ENCODE measurements around the gene MMEL1. TPM values are rescaled to one million over a fixed set of nuclear protein-coding genes. Genes with fewer than 3 reads are reported as not detected.

Gene MMEL1
- total and polyA plus RNA-seq, 2 of the 13 experiments (the other 11 are each of a cell fraction or from before 2014, with no cell fraction given): 0.48 TPM; not detected in 1

DNA sequence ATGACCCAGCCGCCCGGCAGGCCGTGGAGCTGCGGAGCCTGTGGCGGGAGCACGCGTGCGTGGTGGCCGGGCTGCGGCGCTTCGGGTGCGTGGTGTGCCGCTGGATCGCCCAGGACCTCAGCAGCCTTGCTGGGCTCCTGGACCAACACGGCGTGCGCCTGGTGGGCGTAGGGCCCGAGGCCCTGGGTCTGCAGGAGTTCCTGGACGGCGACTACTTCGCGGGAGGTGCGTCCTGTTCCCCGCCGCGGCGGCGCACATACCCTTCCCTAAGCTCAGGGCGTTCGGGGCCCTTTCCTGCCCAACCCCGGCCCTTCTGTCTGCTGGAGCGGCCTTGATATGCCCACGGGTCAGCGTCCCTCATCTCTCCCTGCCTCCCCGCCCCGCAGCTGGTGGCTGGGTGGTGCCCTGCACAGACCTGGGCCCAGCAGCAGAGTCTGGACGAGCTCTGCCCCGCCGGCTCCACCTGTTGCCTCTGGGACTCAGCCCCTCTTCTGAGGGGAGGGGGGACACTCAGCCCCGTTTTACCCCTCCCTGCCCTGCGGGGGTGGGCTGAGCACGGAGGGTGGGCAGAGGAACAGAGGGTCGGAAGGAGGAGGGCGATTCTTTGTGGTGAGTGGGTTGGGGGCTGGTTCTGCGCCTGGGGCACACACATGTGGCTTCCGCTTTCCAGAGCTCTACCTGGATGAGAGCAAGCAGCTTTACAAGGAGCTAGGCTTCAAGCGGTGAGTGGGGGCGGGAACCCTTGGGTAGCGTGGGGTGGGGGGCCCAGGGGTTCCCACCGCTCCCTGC, 45.6 kb downstream of the MMEL1 start (continued):
- TF ChIP-seq ZFP36L2 (CRISPR knock-in tag; IDR thresholded peaks at IDR 0.05): no peak
- TF ChIP-seq, protein P1, sequence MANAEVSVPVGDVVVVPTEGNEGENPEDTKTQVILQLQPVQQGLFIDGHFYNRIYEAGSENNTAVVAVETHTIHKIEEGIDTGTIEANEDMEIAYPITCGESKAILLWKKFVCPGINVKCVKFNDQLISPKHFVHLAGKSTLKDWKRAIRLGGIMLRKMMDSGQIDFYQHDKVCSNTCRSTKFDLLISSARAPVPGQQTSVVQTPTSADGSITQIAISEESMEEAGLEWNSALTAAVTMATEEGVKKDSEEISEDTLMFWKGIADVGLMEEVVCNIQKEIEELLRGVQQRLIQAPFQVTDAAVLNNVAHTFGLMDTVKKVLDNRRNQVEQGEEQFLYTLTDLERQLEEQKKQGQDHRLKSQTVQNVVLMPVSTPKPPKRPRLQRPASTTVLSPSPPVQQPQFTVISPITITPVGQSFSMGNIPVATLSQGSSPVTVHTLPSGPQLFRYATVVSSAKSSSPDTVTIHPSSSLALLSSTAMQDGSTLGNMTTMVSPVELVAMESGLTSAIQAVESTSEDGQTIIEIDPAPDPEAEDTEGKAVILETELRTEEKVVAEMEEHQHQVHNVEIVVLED (CRISPR knock-in tag; IDR thresholded peaks at IDR 0.05; ENCODE audit: borderline replicate concordance): no peak
- TF ChIP-seq, protein P2, sequence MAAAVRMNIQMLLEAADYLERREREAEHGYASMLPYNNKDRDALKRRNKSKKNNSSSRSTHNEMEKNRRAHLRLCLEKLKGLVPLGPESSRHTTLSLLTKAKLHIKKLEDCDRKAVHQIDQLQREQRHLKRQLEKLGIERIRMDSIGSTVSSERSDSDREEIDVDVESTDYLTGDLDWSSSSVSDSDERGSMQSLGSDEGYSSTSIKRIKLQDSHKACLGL (CRISPR knock-in tag; IDR thresholded peaks at IDR 0.05): 0 out of 2 replicates have a peak, but pooled peaks have one; percentile 57
- no peak for TF ChIP-seq MEIS1 (CRISPR knock-in tag; IDR thresholded peaks at IDR 0.05; ENCODE audit: borderline replicate concordance)
- no peak for TF ChIP-seq ZNF780A (CRISPR knock-in tag; IDR thresholded peaks at IDR 0.05)
- TF ChIP-seq TBX3 (IDR thresholded peaks at IDR 0.05; ENCODE audit: borderline replicate concordance): no peak
- TF ChIP-seq ZNF296 (CRISPR knock-in tag; conservative IDR thresholded peaks at IDR 0.05): no peak
- TF ChIP-seq SP5 (CRISPR knock-in tag; IDR thresholded peaks at IDR 0.05; ENCODE audit: borderline replicate concordance, low read depth): no peak
- 0 out of 2 replicates have a peak, but pooled peaks have one; percentile 26 for TF ChIP-seq HOXA5 (CRISPR knock-in tag; IDR thresholded peaks at IDR 0.05)
- peak; percentile 66; the same call in 1 of the 2 replicates for TF ChIP-seq ZBTB7B (CRISPR knock-in tag; IDR thresholded peaks at IDR 0.05)
- TF ChIP-seq NFKBIZ (CRISPR knock-in tag; IDR thresholded peaks at IDR 0.05): no peak
- TF ChIP-seq, protein P3, sequence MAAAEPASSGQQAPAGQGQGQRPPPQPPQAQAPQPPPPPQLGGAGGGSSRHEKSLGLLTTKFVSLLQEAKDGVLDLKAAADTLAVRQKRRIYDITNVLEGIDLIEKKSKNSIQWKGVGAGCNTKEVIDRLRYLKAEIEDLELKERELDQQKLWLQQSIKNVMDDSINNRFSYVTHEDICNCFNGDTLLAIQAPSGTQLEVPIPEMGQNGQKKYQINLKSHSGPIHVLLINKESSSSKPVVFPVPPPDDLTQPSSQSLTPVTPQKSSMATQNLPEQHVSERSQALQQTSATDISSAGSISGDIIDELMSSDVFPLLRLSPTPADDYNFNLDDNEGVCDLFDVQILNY (CRISPR knock-in tag; conservative IDR thresholded peaks at IDR 0.05): no peak
- TF ChIP-seq ZNF224 (CRISPR knock-in tag; IDR thresholded peaks at IDR 0.05): no peak
- TF ChIP-seq, protein P4, sequence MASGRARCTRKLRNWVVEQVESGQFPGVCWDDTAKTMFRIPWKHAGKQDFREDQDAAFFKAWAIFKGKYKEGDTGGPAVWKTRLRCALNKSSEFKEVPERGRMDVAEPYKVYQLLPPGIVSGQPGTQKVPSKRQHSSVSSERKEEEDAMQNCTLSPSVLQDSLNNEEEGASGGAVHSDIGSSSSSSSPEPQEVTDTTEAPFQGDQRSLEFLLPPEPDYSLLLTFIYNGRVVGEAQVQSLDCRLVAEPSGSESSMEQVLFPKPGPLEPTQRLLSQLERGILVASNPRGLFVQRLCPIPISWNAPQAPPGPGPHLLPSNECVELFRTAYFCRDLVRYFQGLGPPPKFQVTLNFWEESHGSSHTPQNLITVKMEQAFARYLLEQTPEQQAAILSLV (CRISPR knock-in tag; IDR thresholded peaks at IDR 0.05; ENCODE audit: borderline replicate concordance): no peak
- TF ChIP-seq ZNF33B (CRISPR knock-in tag; IDR thresholded peaks at IDR 0.05): no peak
- TF ChIP-seq ZNF549 (CRISPR knock-in tag; IDR thresholded peaks at IDR 0.05): no peak
- TF ChIP-seq MTF1 (CRISPR knock-in tag; IDR thresholded peaks at IDR 0.05): no peak
- TF ChIP-seq, protein P5, sequence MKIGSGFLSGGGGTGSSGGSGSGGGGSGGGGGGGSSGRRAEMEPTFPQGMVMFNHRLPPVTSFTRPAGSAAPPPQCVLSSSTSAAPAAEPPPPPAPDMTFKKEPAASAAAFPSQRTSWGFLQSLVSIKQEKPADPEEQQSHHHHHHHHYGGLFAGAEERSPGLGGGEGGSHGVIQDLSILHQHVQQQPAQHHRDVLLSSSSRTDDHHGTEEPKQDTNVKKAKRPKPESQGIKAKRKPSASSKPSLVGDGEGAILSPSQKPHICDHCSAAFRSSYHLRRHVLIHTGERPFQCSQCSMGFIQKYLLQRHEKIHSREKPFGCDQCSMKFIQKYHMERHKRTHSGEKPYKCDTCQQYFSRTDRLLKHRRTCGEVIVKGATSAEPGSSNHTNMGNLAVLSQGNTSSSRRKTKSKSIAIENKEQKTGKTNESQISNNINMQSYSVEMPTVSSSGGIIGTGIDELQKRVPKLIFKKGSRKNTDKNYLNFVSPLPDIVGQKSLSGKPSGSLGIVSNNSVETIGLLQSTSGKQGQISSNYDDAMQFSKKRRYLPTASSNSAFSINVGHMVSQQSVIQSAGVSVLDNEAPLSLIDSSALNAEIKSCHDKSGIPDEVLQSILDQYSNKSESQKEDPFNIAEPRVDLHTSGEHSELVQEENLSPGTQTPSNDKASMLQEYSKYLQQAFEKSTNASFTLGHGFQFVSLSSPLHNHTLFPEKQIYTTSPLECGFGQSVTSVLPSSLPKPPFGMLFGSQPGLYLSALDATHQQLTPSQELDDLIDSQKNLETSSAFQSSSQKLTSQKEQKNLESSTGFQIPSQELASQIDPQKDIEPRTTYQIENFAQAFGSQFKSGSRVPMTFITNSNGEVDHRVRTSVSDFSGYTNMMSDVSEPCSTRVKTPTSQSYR (CRISPR knock-in tag; IDR thresholded peaks at IDR 0.05; ENCODE audit: borderline replicate concordance): no peak
- TF ChIP-seq ZNF292 (CRISPR knock-in tag; IDR thresholded peaks at IDR 0.05; ENCODE audit: borderline replicate concordance, low read depth): no peak
- TF ChIP-seq ZSCAN21 (CRISPR knock-in tag; IDR thresholded peaks at IDR 0.05; ENCODE audit: borderline replicate concordance): no peak
- no peak for TF ChIP-seq ZNF451 (CRISPR knock-in tag; IDR thresholded peaks at IDR 0.05)
- no peak for TF ChIP-seq JUND (CRISPR knock-in tag; IDR thresholded peaks at IDR 0.05)
- TF ChIP-seq MAF1 (CRISPR knock-in tag; IDR thresholded peaks at IDR 0.05; ENCODE audit: borderline replicate concordance): peak; percentile 62; the same call in 1 of the 2 replicates
- TF ChIP-seq SMAD3 (CRISPR knock-in tag; IDR thresholded peaks at IDR 0.05): no peak

Data from HepG2 (cell line).